ENCODE data around the gene GPR37. TPM values are rescaled to one million over a fixed set of nuclear protein-coding genes. Genes with fewer than 3 reads are reported as not detected.

GPR37 gene
- total RNA-seq, 6 donors from 2014 or later, result 0.15 to 2.8 (median 0.98) TPM

- H3K27ac ChIP-seq, result no peak overlapping the region
- DNase-seq (no peak), ATAC-seq (ENCODE audit: low FRiP score in 2 of 2) (no peak)
- no peaks in the 10 kb centered on the region for H3K27me3 ChIP-seq
- TF ChIP-seq CTCF (IDR thresholded peaks at IDR 0.05) (no peak), POLR2A (IDR thresholded peaks at IDR 0.05) (no peak)
- no peaks in the 10 kb centered on the region for H3K9me3 ChIP-seq
- WGBS, 2 donors, result 57 to 100% methylated on average over 1 of the region's 1 CpG
- H3K36me3 ChIP-seq, result no peaks in the 10 kb centered on the region
- no peak overlapping the region for H3K4me3 ChIP-seq
- no peaks in the 10 kb centered on the region for H3K4me1 ChIP-seq
Observed at GRCh38 chr7:124780608-124781007, 15.0 kb upstream of the GPR37 start.

GRCh38 chr7:124780056-124780455 lies 14.5 kb upstream of the GPR37 start:
- Histone ChIP-seq H3K27ac (no peak overlapping the region), H3K36me3 (no peaks in the 10 kb centered on the region), H3K9me3 (no peaks in the 10 kb centered on the region), H3K4me3 (no peak overlapping the region), H3K4me1 (no peaks in the 10 kb centered on the region), H3K27me3 (no peaks in the 10 kb centered on the region)
- DNase-seq, result no peak
- TF ChIP-seq POLR2A (IDR thresholded peaks at IDR 0.05), result no peak
- TF ChIP-seq POLR2AphosphoS5 (IDR thresholded peaks at IDR 0.05), result no peak
- TF ChIP-seq EP300 (IDR thresholded peaks at IDR 0.05), result no peak
- no peak for TF ChIP-seq CTCF (IDR thresholded peaks at IDR 0.05)
- no peak for ATAC-seq (ENCODE audit: low FRiP score in 2 of 2)

GRCh38 chr7:124779620-124780019 lies 14.0 kb upstream of the GPR37 start:
- H3K4me3 ChIP-seq, result no peak overlapping the region
- DNase-seq (no peak), ATAC-seq (ENCODE audit: low FRiP score in 2 of 2) (no peak)
- no peaks in the 10 kb centered on the region for H3K27me3 ChIP-seq
- H3K9me3 ChIP-seq, result no peaks in the 10 kb centered on the region
- H3K4me1 ChIP-seq, result no peaks in the 10 kb centered on the region
- TF ChIP-seq POLR2AphosphoS5 (IDR thresholded peaks at IDR 0.05), result no peak
- TF ChIP-seq POLR2A (IDR thresholded peaks at IDR 0.05), result no peak
- TF ChIP-seq EP300 (IDR thresholded peaks at IDR 0.05), result no peak
- no peak for TF ChIP-seq CTCF (IDR thresholded peaks at IDR 0.05)
- no peak overlapping the region for H3K27ac ChIP-seq
- no peaks in the 10 kb centered on the region for H3K36me3 ChIP-seq

- ATAC-seq (ENCODE audit: low FRiP score in 2 of 2) (no peak), DNase-seq (no peak)
- H3K27ac ChIP-seq, result no peak overlapping the region
- H3K36me3 ChIP-seq, result no peaks in the 10 kb centered on the region
- TF ChIP-seq CTCF (IDR thresholded peaks at IDR 0.05), result no peak
- no peak for TF ChIP-seq POLR2AphosphoS5 (IDR thresholded peaks at IDR 0.05)
- 59 to 70% methylated on average over 3 of the region's 3 CpGs for WGBS, 2 donors
- H3K4me3 ChIP-seq, result no peak overlapping the region
- no peaks in the 10 kb centered on the region for H3K27me3 ChIP-seq
- no peaks in the 10 kb centered on the region for H3K9me3 ChIP-seq
- H3K4me1 ChIP-seq, result no peaks in the 10 kb centered on the region
Observed at GRCh38 chr7:124779194-124779593, 13.6 kb upstream of the GPR37 start.

- ATAC-seq (ENCODE audit: low FRiP score in 2 of 2) (no peak), DNase-seq (no peak)
- TF ChIP-seq POLR2AphosphoS5 (IDR thresholded peaks at IDR 0.05) (no peak), POLR2A (IDR thresholded peaks at IDR 0.05) (no peak), CTCF (IDR thresholded peaks at IDR 0.05) (no peak), EP300 (IDR thresholded peaks at IDR 0.05) (no peak)
- WGBS, 2 donors, result 73 to 74% methylated on average over 2 of the region's 2 CpGs
- Histone ChIP-seq H3K27ac (no peak overlapping the region), H3K4me1 (no peaks in the 10 kb centered on the region), H3K27me3 (no peaks in the 10 kb centered on the region), H3K9me3 (no peaks in the 10 kb centered on the region), H3K4me3 (no peak overlapping the region), H3K36me3 (no peaks in the 10 kb centered on the region)
Observed at GRCh38 chr7:124777268-124777667, 11.7 kb upstream of the GPR37 start.

Measured in upper lobe of left lung (tissue), 6 donors.